Activated T-cell treated with anti-CD3 and anti-CD28 coated beads, Interleukin-2, amount 50 U/mL, for 72 hours (primary cell): Measurements from ENCODE around the gene CDK2. TPM values are rescaled to one million over a fixed set of nuclear protein-coding genes. Genes with fewer than 3 reads are reported as not detected.
"Not testable (repeated sequence)": the region's sequence is repeated elsewhere in the genome, so short reads cannot be mapped to it uniquely, and the experiment has no call there.

Source experiments
- ATAC-seq, 2 donors: fragments of 150-1000 bp; cut with Tn5 transposase; replicated peaks in 1 of 2; 2 replicates each; pipeline ENCODE4 v1.10.0; 2021; ENCODE audit warnings: moderate library complexity in 2 of 2, mild to moderate bottlenecking in 1 of 2
- DNase-seq, 2 donors: peaks; one replicate each; pipeline ENCODE4 v3.0.0; 2021 to 2022; ENCODE audit warnings: mixed read lengths in 1 of 2
- H3K27ac Mint-ChIP-seq: one replicate; pipeline ENCODE4 v1.8.0; 2022; ENCODE audit warnings: mild to moderate bottlenecking, moderate library complexity, mixed read lengths
- H3K27me3 Mint-ChIP-seq: one replicate; pipeline ENCODE4 v1.8.0; 2022; ENCODE audit warnings: low read depth, mixed read lengths
- H3K36me3 Mint-ChIP-seq, 2 donors: one replicate each; pipeline ENCODE4 v1.8.0; 2022; ENCODE audit warnings: mixed read lengths in 2 of 2, mild to moderate bottlenecking in 1 of 2; ENCODE audit not compliant: insufficient read depth in 2 of 2
- H3K4me1 Mint-ChIP-seq: one replicate; pipeline ENCODE4 v1.8.0; 2022; ENCODE audit warnings: low read depth, mixed read lengths
- H3K4me3 Mint-ChIP-seq, 2 donors: one replicate each; pipeline ENCODE4 v1.8.0; 2022; ENCODE audit warnings: mild to moderate bottlenecking in 2 of 2, mixed read lengths in 2 of 2, moderate library complexity in 2 of 2
- H3K9me3 Mint-ChIP-seq, 2 donors: one replicate each; pipeline ENCODE4 v1.8.0; 2022; ENCODE audit warnings: mixed read lengths in 2 of 2
- total RNA-seq, 2 donors: library from RNA; stranded (reverse); gene quantifications; one replicate each; pipeline ENCODE4 v1.2.3, GENCODE V29; 2022

The CDK2 gene
- total RNA-seq, 2 donors from 2014 or later = 89.2 to 103 TPM

GRCh38 chr12:55973599-55974307, 7.1 kb downstream of the CDK2 start, which contains the start of gene RAB5B:
TSS of gene RAB5B (plus strand) at chr12:55974078. CDS start at chr12:55986961, 12,883 bp downstream.
- peaks cover 1 to 8% of the 10 kb centered on the region in 2 donors for H3K36me3 Mint-ChIP-seq
- H3K4me1 Mint-ChIP-seq = peaks cover 11% of the 10 kb centered on the region
- H3K9me3 Mint-ChIP-seq = no peaks in the 10 kb centered on the region
- H3K4me3 Mint-ChIP-seq = no peak within 1 kb of the TSS
- no peaks in the 10 kb centered on the region for H3K27me3 Mint-ChIP-seq
- H3K27ac Mint-ChIP-seq = no peak within 1 kb of the TSS
- DNase-seq = peak; percentile 96 to 99
- peak; percentile 91 to 92 for ATAC-seq

- peak; percentile 59 to 60 for DNase-seq
- peak; percentile 19 to 30 for ATAC-seq
- H3K27ac Mint-ChIP-seq = no peak overlapping the region
- H3K36me3 Mint-ChIP-seq = peaks cover 0 to 10% of the 10 kb centered on the region in 2 donors
- no peaks in the 10 kb centered on the region for H3K27me3 Mint-ChIP-seq
- no peak overlapping the region for H3K4me3 Mint-ChIP-seq
- H3K9me3 Mint-ChIP-seq = no peaks in the 10 kb centered on the region
- peaks cover 7% of the 10 kb centered on the region for H3K4me1 Mint-ChIP-seq
These were observed 7.7 kb downstream of the CDK2 start for GRCh38 chr12:55974308-55974730.

GRCh38 chr12:55978393-55978792, 11.8 kb downstream of the CDK2 start:
- no peak for ATAC-seq
- Mint-ChIP-seq H3K4me1 (peaks cover 7% of the 10 kb centered on the region), H3K36me3 (peaks cover 0 to 9% of the 10 kb centered on the region in 2 donors), H3K4me3 (no peak overlapping the region), H3K27me3 (no peaks in the 10 kb centered on the region), H3K27ac (peak overlapping the region; percentile 56), H3K9me3 (no peaks in the 10 kb centered on the region)
- no peak for DNase-seq

GRCh38 chr12:55979069-55979468, 12.4 kb downstream of the CDK2 start:
- DNase-seq = no peak
- Mint-ChIP-seq H3K36me3 (peaks cover 0 to 11% of the 10 kb centered on the region in 2 donors), H3K4me3 (no peak overlapping the region), H3K4me1 (peaks cover 7% of the 10 kb centered on the region), H3K27me3 (no peaks in the 10 kb centered on the region), H3K27ac (peak overlapping the region; percentile 51), H3K9me3 (no peaks in the 10 kb centered on the region)
- ATAC-seq = no peak

- not testable (repeated sequence) for ATAC-seq, H3K9me3 Mint-ChIP-seq, H3K27me3 Mint-ChIP-seq, DNase-seq, H3K27ac Mint-ChIP-seq, H3K4me1 Mint-ChIP-seq, H3K4me3 Mint-ChIP-seq
- H3K36me3 Mint-ChIP-seq = peaks cover under 1 to 11% of the 10 kb centered on the region in 2 donors
These were observed 15.3 kb downstream of the CDK2 start for GRCh38 chr12:55981882-55982281.

GRCh38 chr12:55982319-55982936, 15.8 kb downstream of the CDK2 start:
- no peaks in the 10 kb centered on the region for H3K4me1 Mint-ChIP-seq
- no peak overlapping the region for H3K4me3 Mint-ChIP-seq
- DNase-seq (no peak), ATAC-seq (no peak)
- no peak overlapping the region for H3K27ac Mint-ChIP-seq
- peaks cover 1 to 11% of the 10 kb centered on the region in 2 donors for H3K36me3 Mint-ChIP-seq
- no peaks in the 10 kb centered on the region for H3K27me3 Mint-ChIP-seq
- H3K9me3 Mint-ChIP-seq = no peaks in the 10 kb centered on the region

- peaks cover 1 to 11% of the 10 kb centered on the region in 2 donors for H3K36me3 Mint-ChIP-seq
- H3K9me3 Mint-ChIP-seq = no peaks in the 10 kb centered on the region
- H3K4me1 Mint-ChIP-seq = no peaks in the 10 kb centered on the region
- H3K27ac Mint-ChIP-seq = no peak overlapping the region
- H3K4me3 Mint-ChIP-seq = no peak overlapping the region
- H3K27me3 Mint-ChIP-seq = no peaks in the 10 kb centered on the region
- ATAC-seq = no peak
- no peak for DNase-seq
These were observed 16.7 kb downstream of the CDK2 start for GRCh38 chr12:55983232-55983842.

GRCh38 chr12:55984861-55985260, 18.2 kb downstream of the CDK2 start:
- Mint-ChIP-seq H3K4me3 (no peak overlapping the region), H3K4me1 (no peaks in the 10 kb centered on the region), H3K9me3 (no peaks in the 10 kb centered on the region), H3K27me3 (no peaks in the 10 kb centered on the region), H3K36me3 (peaks cover 1 to 17% of the 10 kb centered on the region in 2 donors), H3K27ac (no peak overlapping the region)
- DNase-seq = no peak
- ATAC-seq = no peak

GRCh38 chr12:55985341-55985740, 18.7 kb downstream of the CDK2 start:
- H3K4me1 Mint-ChIP-seq = no peaks in the 10 kb centered on the region
- DNase-seq (no peak), ATAC-seq (no peak)
- no peak overlapping the region for H3K27ac Mint-ChIP-seq
- H3K27me3 Mint-ChIP-seq = no peaks in the 10 kb centered on the region
- peaks cover 1 to 17% of the 10 kb centered on the region in 2 donors for H3K36me3 Mint-ChIP-seq
- no peak overlapping the region for H3K4me3 Mint-ChIP-seq
- no peaks in the 10 kb centered on the region for H3K9me3 Mint-ChIP-seq

GRCh38 chr12:55985976-55986375, 19.3 kb downstream of the CDK2 start:
- H3K36me3 Mint-ChIP-seq = peaks cover 1 to 13% of the 10 kb centered on the region in 2 donors
- DNase-seq, H3K4me3 Mint-ChIP-seq, H3K27me3 Mint-ChIP-seq, ATAC-seq, H3K4me1 Mint-ChIP-seq, H3K27ac Mint-ChIP-seq, H3K9me3 Mint-ChIP-seq: not testable (repeated sequence)

GRCh38 chr12:55991110-55991509, 24.5 kb downstream of the CDK2 start:
- peaks cover 4 to 16% of the 10 kb centered on the region in 2 donors for H3K36me3 Mint-ChIP-seq
- ATAC-seq (no peak), DNase-seq (no peak)

GRCh38 chr12:55993230-55993853, 26.7 kb downstream of the CDK2 start:
- DNase-seq (no peak), ATAC-seq (no peak)
- Mint-ChIP-seq H3K4me3 (no peak overlapping the region), H3K9me3 (no peaks in the 10 kb centered on the region), H3K27me3 (no peaks in the 10 kb centered on the region), H3K4me1 (peaks cover 18% of the 10 kb centered on the region), H3K27ac (no peak overlapping the region), H3K36me3 (peaks cover 3 to 17% of the 10 kb centered on the region in 2 donors)

More at GRCh38 chr12:55991110-55991509, 24.5 kb downstream of the CDK2 start:
- no peaks in the 10 kb centered on the region for H3K9me3 Mint-ChIP-seq
- peaks cover 3% of the 10 kb centered on the region for H3K4me1 Mint-ChIP-seq
- no peaks in the 10 kb centered on the region for H3K27me3 Mint-ChIP-seq
- no peak overlapping the region for H3K27ac Mint-ChIP-seq
- H3K4me3 Mint-ChIP-seq = no peak overlapping the region

GRCh38 chr12:55995366-55995765, 28.7 kb downstream of the CDK2 start:
- no peak overlapping the region for H3K27ac Mint-ChIP-seq
- H3K27me3 Mint-ChIP-seq = no peaks in the 10 kb centered on the region
- H3K36me3 Mint-ChIP-seq = peaks cover 3 to 10% of the 10 kb centered on the region in 2 donors

More at GRCh38 chr12:55995366-55995765, 28.7 kb downstream of the CDK2 start:
- H3K4me3 Mint-ChIP-seq = no peak overlapping the region
- DNase-seq (no peak), ATAC-seq (no peak)
- H3K9me3 Mint-ChIP-seq = no peaks in the 10 kb centered on the region
- H3K4me1 Mint-ChIP-seq = peaks cover 23% of the 10 kb centered on the region
